PFSK-1 (cell line): ENCODE measurements around the gene WDR48.

Experiments
- FOXP2 ChIP-seq: optimal IDR thresholded peaks from 2 replicates; pipeline ENCODE3; 2011; ENCODE audit warnings: borderline replicate concordance, control low read depth, inconsistent platforms; ENCODE audit not compliant: insufficient read depth; ENCODE audit errors: extremely low read length, extremely low read depth
- POLR2AphosphoS5 ChIP-seq: IDR thresholded peaks from 2 replicates; pipeline ENCODE4 v1.6.1; 2012; ENCODE audit warnings: low read depth, mild to moderate bottlenecking, control low read depth, low read length, moderate library complexity
- REST ChIP-seq, 2 experiments: IDR thresholded peaks; 2 replicates each; pipeline versions ENCODE4 v1.6.1 to v1.8.0; 2011 to 2012; ENCODE audit warnings: low read depth in 2 of 2, low read length in 2 of 2, control low read depth in 1 of 2, inconsistent platforms in 1 of 2, mild to moderate bottlenecking in 1 of 2, moderate library complexity in 1 of 2; ENCODE audit not compliant: insufficient read depth in 1 of 2
- SIN3A ChIP-seq: IDR thresholded peaks from 2 replicates; pipeline ENCODE4 v1.6.1; 2012; ENCODE audit warnings: mild to moderate bottlenecking, low read length, moderate library complexity, borderline replicate concordance; ENCODE audit not compliant: insufficient read depth
- TAF1 ChIP-seq: IDR thresholded peaks from 2 replicates; pipeline ENCODE4 v1.6.1; 2012; ENCODE audit warnings: low read length, control low read depth, borderline replicate concordance; ENCODE audit not compliant: insufficient read depth

Gene WDR48

GRCh38 chr3:39121621-39122020, 69.8 kb downstream of the WDR48 start:
- TF ChIP-seq FOXP2, result no peak
- no peak for TF ChIP-seq SIN3A
- TF ChIP-seq REST (IDR thresholded peaks at IDR 0.05; ENCODE audit: insufficient read depth in 1 of 2, low read depth in 2 of 2, low read length in 2 of 2), result no peak
- no peak for TF ChIP-seq POLR2AphosphoS5
- TF ChIP-seq TAF1, result no peak

- TF ChIP-seq TAF1, result no peak
- TF ChIP-seq POLR2AphosphoS5, result no peak
- no peak for TF ChIP-seq FOXP2
Measured at GRCh38 chr3:39122813-39123212, 71.0 kb downstream of the WDR48 start.

GRCh38 chr3:39124876-39125840, 73.3 kb downstream of the WDR48 start:
- TF ChIP-seq TAF1 (no peak), SIN3A (no peak), POLR2AphosphoS5 (no peak), FOXP2 (no peak), REST (IDR thresholded peaks at IDR 0.05; ENCODE audit: insufficient read depth in 1 of 2, low read depth in 2 of 2, low read length in 2 of 2) (no peak)

GRCh38 chr3:39125841-39126500, 74.2 kb downstream of the WDR48 start:
- TF ChIP-seq POLR2AphosphoS5 (no peak), SIN3A (no peak), TAF1 (no peak), FOXP2 (no peak), REST (IDR thresholded peaks at IDR 0.05; ENCODE audit: insufficient read depth in 1 of 2, low read depth in 2 of 2, low read length in 2 of 2) (no peak)

GRCh38 chr3:39126532-39127071, 74.8 kb downstream of the WDR48 start:
- TF ChIP-seq REST (IDR thresholded peaks at IDR 0.05; ENCODE audit: insufficient read depth in 1 of 2, low read depth in 2 of 2, low read length in 2 of 2), result no peak
- TF ChIP-seq TAF1, result no peak
